ENCODE data around the gene DSP.

- TF ChIP-seq CTCF (optimal IDR thresholded peaks at IDR 0.05 in 1 of 3, IDR thresholded peaks at IDR 0.05 in 1 of 3, conservative IDR thresholded peaks at IDR 0.05 in 1 of 3; ENCODE audit: extremely low read depth in 1 of 3, insufficient read depth in 2 of 3, low read length in 3 of 3): no peak
- TF ChIP-seq EZH2 (IDR thresholded peaks at IDR 0.05; ENCODE audit: low read length): no peak
Measured at GRCh38 chr6:7532232-7532631, 9.2 kb upstream of the DSP start.

Data from keratinocyte (primary cell).